HepG2 (cell line): Measurements from ENCODE around the gene FGF7. TPM values are rescaled to one million over a fixed set of nuclear protein-coding genes. Genes with fewer than 3 reads are reported as not detected.

Source experiments
- ATAC-seq: fragments of 200-7000 bp; cut with Tn5 transposase; 3 replicates; pipeline ENCODE4 v1.9.1; 2020; ENCODE audit warnings: mild to moderate bottlenecking, moderate library complexity
- BruUV-seq: library from RNA; stranded (reverse); fragments of 400-500 nt; replicated peaks from 2 replicates; lab custom pipeline; 2021; lab: Mats Ljungman, UMichigan
- CTCF ChIA-PET: fragments of 300-600 bp; formaldehyde crosslinking; extraction: SDS; loops from one replicate; lab custom pipeline; 2021; ENCODE audit warnings: low total read pairs, inconsistent platforms, low intra/inter-chr PET ratio; lab: Yijun Ruan, JAX
- POLR2A ChIA-PET: fragments of 350-600 bp; sonication (Branson Sonifier 250); formaldehyde crosslinking; loops from one replicate; lab custom pipeline; 2020; ENCODE audit warnings: antibody characterized with exemption, inconsistent platforms; lab: Yijun Ruan, JAX
- DNase-seq: peaks from one replicate; pipeline ENCODE4 v3.0.0-alpha.2; 2015; ENCODE audit warnings: low spot score
- FAIRE-seq: peaks from 3 replicates; lab custom pipeline; 2011; peaks lifted over from hg19 to GRCh38; lab: Jason Lieb, UNC
- H2AFZ ChIP-seq: one replicate; pipeline ENCODE4 v1.6.1; 2011; ENCODE audit warnings: low read length, inconsistent platforms
- H3K27ac ChIP-seq: fragments of 300-600 bp; 3 replicates; pipeline ENCODE4 v1.8.0; 2011; ENCODE audit warnings: mixed run types, mild to moderate bottlenecking, mixed read lengths, low read length, inconsistent platforms; ENCODE audit not compliant: insufficient read depth; ENCODE audit errors: extremely low read length
- H3K27me3 ChIP-seq, 2 experiments: fragments of 200-600 bp in 1 of 2; 2 replicates in 1 of 2; 3 replicates in 1 of 2; pipeline versions ENCODE4 v1.6.0 to v1.8.0; 2011; ENCODE audit warnings: low read length in 2 of 2, mild to moderate bottlenecking in 2 of 2, moderate library complexity in 2 of 2, inconsistent platforms in 1 of 2; ENCODE audit not compliant: insufficient read depth in 2 of 2, control insufficient read depth in 1 of 2
- H3K36me3 ChIP-seq, 2 experiments: fragments of 200-600 bp in 1 of 2; replicated peaks in 1 of 2; 2 replicates in 1 of 2; 3 replicates in 1 of 2; pipeline versions ENCODE4 v1.5.1 to v1.8.0; 2011; ENCODE audit warnings: low read length in 2 of 2, inconsistent platforms in 1 of 2; ENCODE audit not compliant: insufficient read depth in 2 of 2, control insufficient read depth in 1 of 2
- H3K4me1 ChIP-seq: 2 replicates; pipeline ENCODE4 v1.5.1; 2012; ENCODE audit warnings: low read length, inconsistent platforms; ENCODE audit not compliant: insufficient read depth
- H3K4me2 ChIP-seq: 2 replicates; pipeline ENCODE4 v1.6.0; 2011; ENCODE audit warnings: low read depth, low read length, inconsistent platforms
- H3K4me3 ChIP-seq, 3 experiments: fragments of 200-600 bp in 1 of 3; sonication (generic), shearing (Covaris generic) in 1 of 3; replicated peaks in 1 of 3; 2 replicates each; pipeline ENCODE4 v1.5.1; 2011 to 2016; ENCODE audit warnings: low read length in 3 of 3, inconsistent platforms in 2 of 3, low read depth in 2 of 3, mild to moderate bottlenecking in 2 of 3, control low read depth in 1 of 3, mixed read lengths in 1 of 3; ENCODE audit not compliant: insufficient read depth in 1 of 3
- H3K79me2 ChIP-seq: one replicate; pipeline ENCODE4 v1.6.1; 2011; ENCODE audit warnings: low read length, inconsistent platforms; ENCODE audit not compliant: insufficient read depth
- H3K9ac ChIP-seq: 2 replicates; pipeline ENCODE4 v1.6.0; 2011; ENCODE audit warnings: mild to moderate bottlenecking, low read depth, low read length, inconsistent platforms; ENCODE audit not compliant: insufficient read depth
- H3K9me3 ChIP-seq: 2 replicates; pipeline ENCODE4 v1.5.1; 2012; ENCODE audit warnings: mild to moderate bottlenecking, low read length
- H4K20me1 ChIP-seq: 2 replicates; pipeline ENCODE4 v1.6.0; 2011; ENCODE audit warnings: inconsistent platforms, mild to moderate bottlenecking, low read length, moderate library complexity; ENCODE audit not compliant: insufficient read depth
- ATF5 ChIP-seq: sonication (generic); formaldehyde crosslinking; IDR thresholded peaks from 2 replicates; pipeline ENCODE4 v1.4.0; 2020; ENCODE audit warnings: mild to moderate bottlenecking, low read depth, missing genetic modification reagents
- BCL6 ChIP-seq: IDR thresholded peaks from 2 replicates; pipeline ENCODE4 v1.6.1; 2016; ENCODE audit warnings: missing genetic modification reagents, missing compliant biosample characterization
- E2F1 ChIP-seq: sonication (generic); formaldehyde crosslinking; IDR thresholded peaks from 2 replicates; pipeline ENCODE4 v1.5.0; 2020; ENCODE audit warnings: missing genetic modification reagents
- FOXA1 ChIP-seq, 2 experiments: fragments of 450-650 bp in 1 of 2; sonication (generic) in 1 of 2; formaldehyde crosslinking in 1 of 2; IDR thresholded peaks; 2 replicates each; pipeline versions ENCODE4 v1.4.0 to v1.6.1; 2016 to 2020; ENCODE audit warnings: missing genetic modification reagents in 1 of 2
- FOXA3 ChIP-seq: IDR thresholded peaks from 2 replicates; pipeline ENCODE4 v1.6.1; 2016; ENCODE audit warnings: missing genetic modification reagents, missing compliant biosample characterization
- HNRNPH1 ChIP-seq: fragments of 200-400 bp; formaldehyde crosslinking; optimal IDR thresholded peaks from 2 replicates; pipeline ENCODE3; 2017; ENCODE audit warnings: mild to moderate bottlenecking, low read depth, low read length
- PPARG ChIP-seq: conservative IDR thresholded peaks from 2 replicates; pipeline ENCODE4 v1.6.1; 2016; ENCODE audit warnings: missing biosample characterization, missing genetic modification reagents
- SMAD9 ChIP-seq: sonication (generic); formaldehyde crosslinking; IDR thresholded peaks from 2 replicates; pipeline ENCODE4 v1.5.1; 2020; ENCODE audit warnings: mild to moderate bottlenecking, missing genetic modification reagents
- ZNF12 ChIP-seq: sonication (generic); formaldehyde crosslinking; IDR thresholded peaks from 2 replicates; pipeline ENCODE4 v1.5.0; 2020; ENCODE audit warnings: missing genetic modification reagents
- ZNF660 ChIP-seq: sonication (generic); formaldehyde crosslinking; IDR thresholded peaks from 2 replicates; pipeline ENCODE4 v1.5.1; 2020; ENCODE audit warnings: mild to moderate bottlenecking, low read depth, missing genetic modification reagents, borderline replicate concordance
- WGBS: methylation state at CpG from one replicate; pipeline ENCODE4 v1.1.6; 2017; ENCODE audit warnings: low lambda C conversion rate; 5-methylcytosine and 5-hydroxymethylcytosine counted together
- in situ Hi-C: cut with HindIII; loops from 2 replicates; pipeline ENCODE4 v1.10.0; 2017; ENCODE audit warnings: low pct_unique_long_range_greater_than_20kb; ENCODE audit not compliant: extremely low pct_ligation_motif_present
- intact Hi-C: fragments of 100-400 bp; cut with micrococcal nuclease; formaldehyde crosslinking; loops from one replicate; pipeline ENCODE4 v1.10.0; 2022; ENCODE audit not compliant: unreplicated experiment
- polyA plus RNA-seq, 8 experiments: library from polyadenylated mRNA; depleted of rRNA in 3 of 8; stranded (reverse) in 7 of 8; unstranded in 1 of 8; fragments of >200 nt; fragmentation: Illumina TruSeq in 4 of 8; extraction: Trizol in 4 of 8; gene quantifications; 2 replicates each; pipeline versions ENCODE4 v1.2.1 to v1.2.3, GENCODE V29; 2011 to 2016; ENCODE audit warnings: low read depth in 4 of 8, missing spikeins in 1 of 8, mixed read lengths in 1 of 8; ENCODE audit not compliant: insufficient read depth in 1 of 8
- total RNA-seq, 5 experiments: library from RNA; depleted of rRNA; stranded (reverse); fragments of >200 nt; fragmentation: Illumina TruSeq; extraction: Trizol; gene quantifications; 2 replicates each; pipeline ENCODE4 v1.2.3, GENCODE V29; 2016; ENCODE audit warnings: low read depth in 1 of 5
- TF ChIP-seq, protein P1 (sequence below): IDR thresholded peaks from 2 replicates; pipeline ENCODE4 v1.6.1; 2016; ENCODE audit warnings: missing biosample characterization, missing genetic modification reagents, low read depth
- TF ChIP-seq, protein P2 (sequence below): sonication (generic); formaldehyde crosslinking; IDR thresholded peaks from 2 replicates; pipeline ENCODE4 v1.4.0; 2020; ENCODE audit warnings: missing genetic modification reagents
- TF ChIP-seq, protein P3 (sequence below): sonication (generic); formaldehyde crosslinking; IDR thresholded peaks from 2 replicates; pipeline ENCODE4 v1.9.0; 2021; ENCODE audit warnings: mild to moderate bottlenecking, missing genetic modification reagents

Gene FGF7
- total and polyA plus RNA-seq, 2 of the 13 experiments (the other 11 are each of a cell fraction or from before 2014, with no cell fraction given): not detected

- BruUV-seq: no TSS peak
- Histone ChIP-seq H4K20me1 (no peaks in the 10 kb centered on the region), H3K9me3 (no peaks in the 10 kb centered on the region), H3K4me3 (no peak overlapping the region), H3K9ac (no peak overlapping the region), H3K4me2 (no peak overlapping the region), H3K27ac (no peak overlapping the region), H3K4me1 (no peaks in the 10 kb centered on the region), H3K27me3 (no peaks in the 10 kb centered on the region), H2AFZ (no peak overlapping the region), H3K36me3 (no peaks in the 10 kb centered on the region), H3K79me2 (no peaks in the 10 kb centered on the region)
- ATAC-seq (peak; percentile 79), FAIRE-seq (peak; percentile 12), DNase-seq (peak; percentile 59)
- intact Hi-C loops (no loop called here), in situ Hi-C loops (no loop called here)
- ChIA-PET CTCF (no interaction called here), POLR2A (no interaction called here)
- 0% methylated on average over 2 of the region's 2 CpGs for WGBS
- TF ChIP-seq FOXA3: peak; percentile 47
- TF ChIP-seq PPARG: no peak
- TF ChIP-seq SMAD9: no peak
- no peak for TF ChIP-seq HNRNPH1
- TF ChIP-seq E2F1 (CRISPR knock-in tag): no peak
- TF ChIP-seq ZNF660 (CRISPR knock-in tag): no peak
- TF ChIP-seq FOXA1 (IDR thresholded peaks at IDR 0.05): no peak
- TF ChIP-seq FOXA1 (CRISPR knock-in tag; IDR thresholded peaks at IDR 0.05): peak; percentile 52; the same call in 1 of the 2 replicates
- no peak for TF ChIP-seq ATF5 (CRISPR knock-in tag)
- TF ChIP-seq, protein P1, sequence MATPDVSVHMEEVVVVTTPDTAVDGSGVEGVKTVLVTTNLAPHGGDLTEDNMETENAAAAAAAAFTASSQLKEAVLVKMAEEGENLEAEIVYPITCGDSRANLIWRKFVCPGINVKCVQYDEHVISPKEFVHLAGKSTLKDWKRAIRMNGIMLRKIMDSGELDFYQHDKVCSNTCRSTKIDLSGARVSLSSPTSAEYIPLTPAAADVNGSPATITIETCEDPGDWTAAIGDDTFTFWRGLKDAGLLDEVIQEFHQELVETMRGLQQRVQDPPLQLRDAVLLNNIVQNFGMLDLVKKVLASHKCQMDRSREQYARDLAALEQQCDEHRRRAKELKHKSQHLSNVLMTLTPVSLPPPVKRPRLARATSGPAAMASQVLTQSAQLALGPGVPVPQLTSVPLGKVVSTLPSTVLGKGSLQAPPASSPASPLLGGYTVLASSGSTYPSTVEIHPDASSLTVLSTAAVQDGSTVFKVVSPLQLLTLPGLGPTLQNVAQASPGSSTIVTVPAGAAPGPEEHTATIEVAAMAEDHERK: no peak
- TF ChIP-seq BCL6 (CRISPR knock-in tag): peak; percentile 44; the same call in 1 of the 2 replicates
- TF ChIP-seq, protein P2, sequence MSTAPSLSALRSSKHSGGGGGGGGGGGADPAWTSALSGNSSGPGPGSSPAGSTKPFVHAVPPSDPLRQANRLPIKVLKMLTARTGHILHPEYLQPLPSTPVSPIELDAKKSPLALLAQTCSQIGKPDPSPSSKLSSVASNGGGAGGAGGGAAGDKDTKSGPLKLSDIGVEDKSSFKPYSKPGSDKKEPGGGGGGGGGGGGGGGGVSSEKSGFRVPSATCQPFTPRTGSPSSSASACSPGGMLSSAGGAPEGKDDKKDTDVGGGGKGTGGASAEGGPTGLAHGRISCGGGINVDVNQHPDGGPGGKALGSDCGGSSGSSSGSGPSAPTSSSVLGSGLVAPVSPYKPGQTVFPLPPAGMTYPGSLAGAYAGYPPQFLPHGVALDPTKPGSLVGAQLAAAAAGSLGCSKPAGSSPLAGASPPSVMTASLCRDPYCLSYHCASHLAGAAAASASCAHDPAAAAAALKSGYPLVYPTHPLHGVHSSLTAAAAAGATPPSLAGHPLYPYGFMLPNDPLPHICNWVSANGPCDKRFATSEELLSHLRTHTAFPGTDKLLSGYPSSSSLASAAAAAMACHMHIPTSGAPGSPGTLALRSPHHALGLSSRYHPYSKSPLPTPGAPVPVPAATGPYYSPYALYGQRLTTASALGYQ (CRISPR knock-in tag): no peak
- TF ChIP-seq, protein P3, sequence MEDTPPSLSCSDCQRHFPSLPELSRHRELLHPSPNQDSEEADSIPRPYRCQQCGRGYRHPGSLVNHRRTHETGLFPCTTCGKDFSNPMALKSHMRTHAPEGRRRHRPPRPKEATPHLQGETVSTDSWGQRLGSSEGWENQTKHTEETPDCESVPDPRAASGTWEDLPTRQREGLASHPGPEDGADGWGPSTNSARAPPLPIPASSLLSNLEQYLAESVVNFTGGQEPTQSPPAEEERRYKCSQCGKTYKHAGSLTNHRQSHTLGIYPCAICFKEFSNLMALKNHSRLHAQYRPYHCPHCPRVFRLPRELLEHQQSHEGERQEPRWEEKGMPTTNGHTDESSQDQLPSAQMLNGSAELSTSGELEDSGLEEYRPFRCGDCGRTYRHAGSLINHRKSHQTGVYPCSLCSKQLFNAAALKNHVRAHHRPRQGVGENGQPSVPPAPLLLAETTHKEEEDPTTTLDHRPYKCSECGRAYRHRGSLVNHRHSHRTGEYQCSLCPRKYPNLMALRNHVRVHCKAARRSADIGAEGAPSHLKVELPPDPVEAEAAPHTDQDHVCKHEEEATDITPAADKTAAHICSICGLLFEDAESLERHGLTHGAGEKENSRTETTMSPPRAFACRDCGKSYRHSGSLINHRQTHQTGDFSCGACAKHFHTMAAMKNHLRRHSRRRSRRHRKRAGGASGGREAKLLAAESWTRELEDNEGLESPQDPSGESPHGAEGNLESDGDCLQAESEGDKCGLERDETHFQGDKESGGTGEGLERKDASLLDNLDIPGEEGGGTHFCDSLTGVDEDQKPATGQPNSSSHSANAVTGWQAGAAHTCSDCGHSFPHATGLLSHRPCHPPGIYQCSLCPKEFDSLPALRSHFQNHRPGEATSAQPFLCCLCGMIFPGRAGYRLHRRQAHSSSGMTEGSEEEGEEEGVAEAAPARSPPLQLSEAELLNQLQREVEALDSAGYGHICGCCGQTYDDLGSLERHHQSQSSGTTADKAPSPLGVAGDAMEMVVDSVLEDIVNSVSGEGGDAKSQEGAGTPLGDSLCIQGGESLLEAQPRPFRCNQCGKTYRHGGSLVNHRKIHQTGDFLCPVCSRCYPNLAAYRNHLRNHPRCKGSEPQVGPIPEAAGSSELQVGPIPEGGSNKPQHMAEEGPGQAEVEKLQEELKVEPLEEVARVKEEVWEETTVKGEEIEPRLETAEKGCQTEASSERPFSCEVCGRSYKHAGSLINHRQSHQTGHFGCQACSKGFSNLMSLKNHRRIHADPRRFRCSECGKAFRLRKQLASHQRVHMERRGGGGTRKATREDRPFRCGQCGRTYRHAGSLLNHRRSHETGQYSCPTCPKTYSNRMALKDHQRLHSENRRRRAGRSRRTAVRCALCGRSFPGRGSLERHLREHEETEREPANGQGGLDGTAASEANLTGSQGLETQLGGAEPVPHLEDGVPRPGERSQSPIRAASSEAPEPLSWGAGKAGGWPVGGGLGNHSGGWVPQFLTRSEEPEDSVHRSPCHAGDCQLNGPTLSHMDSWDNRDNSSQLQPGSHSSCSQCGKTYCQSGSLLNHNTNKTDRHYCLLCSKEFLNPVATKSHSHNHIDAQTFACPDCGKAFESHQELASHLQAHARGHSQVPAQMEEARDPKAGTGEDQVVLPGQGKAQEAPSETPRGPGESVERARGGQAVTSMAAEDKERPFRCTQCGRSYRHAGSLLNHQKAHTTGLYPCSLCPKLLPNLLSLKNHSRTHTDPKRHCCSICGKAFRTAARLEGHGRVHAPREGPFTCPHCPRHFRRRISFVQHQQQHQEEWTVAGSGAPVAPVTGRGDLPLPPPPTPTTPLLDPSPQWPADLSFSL (CRISPR knock-in tag): no peak
- peak; percentile 24; the same call in 1 of the 2 replicates for TF ChIP-seq ZNF12 (CRISPR knock-in tag)
Observed at GRCh38 chr15:49468481-49468839, 45.4 kb downstream of the FGF7 start.
